ENCODE measurements around the gene LCNL1. TPM values are rescaled to one million over a fixed set of nuclear protein-coding genes. Genes with fewer than 3 reads are reported as not detected.

LCNL1 gene
- total and polyA plus RNA-seq, 2 of the 13 experiments (the other 11 are each of a cell fraction or from before 2014, with no cell fraction given), result not detected

DNA sequence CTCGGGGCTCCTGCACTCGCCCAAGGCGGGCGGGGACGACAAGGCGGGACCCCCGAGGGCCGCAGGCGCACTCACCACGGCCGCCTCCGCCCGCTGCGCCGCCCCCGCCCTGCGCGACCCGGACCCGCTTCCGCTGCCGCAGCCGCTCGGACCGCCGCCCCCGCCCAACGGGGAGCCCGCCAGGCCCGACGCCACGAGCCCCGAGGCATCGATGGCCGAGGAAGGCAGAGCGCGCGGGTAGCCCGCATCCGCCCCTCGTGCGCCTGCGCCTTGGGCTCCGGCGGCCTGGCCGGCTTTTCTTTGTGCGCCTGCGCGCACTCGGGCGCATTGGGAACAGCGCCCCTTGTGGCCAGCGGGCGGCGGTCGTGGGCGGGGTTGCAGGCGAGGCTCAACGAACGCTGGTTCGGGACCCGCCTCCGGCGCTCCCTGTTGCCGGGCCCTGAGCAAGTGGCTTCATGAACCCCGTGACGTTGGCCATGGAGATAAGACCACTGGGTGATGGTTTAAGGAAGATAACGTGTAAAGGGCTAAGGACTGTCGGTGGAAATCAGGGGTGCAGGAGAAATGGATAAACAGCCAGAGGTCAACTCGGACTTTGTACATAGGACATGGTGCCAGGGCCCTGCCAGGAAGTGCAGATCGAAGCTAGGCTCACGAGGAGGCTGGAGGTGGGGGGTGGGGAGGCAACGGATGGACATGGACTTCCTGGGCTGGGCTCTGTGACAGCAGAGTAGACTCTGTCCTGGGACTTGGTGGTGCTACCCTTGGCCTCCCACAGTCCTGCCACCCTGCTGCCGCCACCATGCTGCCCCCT lies 38.1 kb upstream of the LCNL1 start, which contains the start of the genes C8G and FBXW5 (continued):
- TF ChIP-seq, protein P1, sequence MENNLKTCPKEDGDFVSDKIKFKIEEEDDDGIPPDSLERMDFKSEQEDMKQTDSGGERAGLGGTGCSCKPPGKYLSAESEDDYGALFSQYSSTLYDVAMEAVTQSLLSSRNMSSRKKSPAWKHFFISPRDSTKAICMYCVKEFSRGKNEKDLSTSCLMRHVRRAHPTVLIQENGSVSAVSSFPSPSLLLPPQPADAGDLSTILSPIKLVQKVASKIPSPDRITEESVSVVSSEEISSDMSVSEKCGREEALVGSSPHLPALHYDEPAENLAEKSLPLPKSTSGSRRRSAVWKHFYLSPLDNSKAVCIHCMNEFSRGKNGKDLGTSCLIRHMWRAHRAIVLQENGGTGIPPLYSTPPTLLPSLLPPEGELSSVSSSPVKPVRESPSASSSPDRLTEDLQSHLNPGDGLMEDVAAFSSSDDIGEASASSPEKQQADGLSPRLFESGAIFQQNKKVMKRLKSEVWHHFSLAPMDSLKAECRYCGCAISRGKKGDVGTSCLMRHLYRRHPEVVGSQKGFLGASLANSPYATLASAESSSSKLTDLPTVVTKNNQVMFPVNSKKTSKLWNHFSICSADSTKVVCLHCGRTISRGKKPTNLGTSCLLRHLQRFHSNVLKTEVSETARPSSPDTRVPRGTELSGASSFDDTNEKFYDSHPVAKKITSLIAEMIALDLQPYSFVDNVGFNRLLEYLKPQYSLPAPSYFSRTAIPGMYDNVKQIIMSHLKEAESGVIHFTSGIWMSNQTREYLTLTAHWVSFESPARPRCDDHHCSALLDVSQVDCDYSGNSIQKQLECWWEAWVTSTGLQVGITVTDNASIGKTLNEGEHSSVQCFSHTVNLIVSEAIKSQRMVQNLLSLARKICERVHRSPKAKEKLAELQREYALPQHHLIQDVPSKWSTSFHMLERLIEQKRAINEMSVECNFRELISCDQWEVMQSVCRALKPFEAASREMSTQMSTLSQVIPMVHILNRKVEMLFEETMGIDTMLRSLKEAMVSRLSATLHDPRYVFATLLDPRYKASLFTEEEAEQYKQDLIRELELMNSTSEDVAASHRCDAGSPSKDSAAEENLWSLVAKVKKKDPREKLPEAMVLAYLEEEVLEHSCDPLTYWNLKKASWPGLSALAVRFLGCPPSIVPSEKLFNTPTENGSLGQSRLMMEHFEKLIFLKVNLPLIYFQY (CRISPR knock-in tag; IDR thresholded peaks at IDR 0.05; ENCODE audit: borderline replicate concordance), result peak; percentile 59; the same call in 1 of the 2 replicates
- TF ChIP-seq, protein P2, sequence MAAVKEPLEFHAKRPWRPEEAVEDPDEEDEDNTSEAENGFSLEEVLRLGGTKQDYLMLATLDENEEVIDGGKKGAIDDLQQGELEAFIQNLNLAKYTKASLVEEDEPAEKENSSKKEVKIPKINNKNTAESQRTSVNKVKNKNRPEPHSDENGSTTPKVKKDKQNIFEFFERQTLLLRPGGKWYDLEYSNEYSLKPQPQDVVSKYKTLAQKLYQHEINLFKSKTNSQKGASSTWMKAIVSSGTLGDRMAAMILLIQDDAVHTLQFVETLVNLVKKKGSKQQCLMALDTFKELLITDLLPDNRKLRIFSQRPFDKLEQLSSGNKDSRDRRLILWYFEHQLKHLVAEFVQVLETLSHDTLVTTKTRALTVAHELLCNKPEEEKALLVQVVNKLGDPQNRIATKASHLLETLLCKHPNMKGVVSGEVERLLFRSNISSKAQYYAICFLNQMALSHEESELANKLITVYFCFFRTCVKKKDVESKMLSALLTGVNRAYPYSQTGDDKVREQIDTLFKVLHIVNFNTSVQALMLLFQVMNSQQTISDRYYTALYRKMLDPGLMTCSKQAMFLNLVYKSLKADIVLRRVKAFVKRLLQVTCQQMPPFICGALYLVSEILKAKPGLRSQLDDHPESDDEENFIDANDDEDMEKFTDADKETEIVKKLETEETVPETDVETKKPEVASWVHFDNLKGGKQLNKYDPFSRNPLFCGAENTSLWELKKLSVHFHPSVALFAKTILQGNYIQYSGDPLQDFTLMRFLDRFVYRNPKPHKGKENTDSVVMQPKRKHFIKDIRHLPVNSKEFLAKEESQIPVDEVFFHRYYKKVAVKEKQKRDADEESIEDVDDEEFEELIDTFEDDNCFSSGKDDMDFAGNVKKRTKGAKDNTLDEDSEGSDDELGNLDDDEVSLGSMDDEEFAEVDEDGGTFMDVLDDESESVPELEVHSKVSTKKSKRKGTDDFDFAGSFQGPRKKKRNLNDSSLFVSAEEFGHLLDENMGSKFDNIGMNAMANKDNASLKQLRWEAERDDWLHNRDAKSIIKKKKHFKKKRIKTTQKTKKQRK (IDR thresholded peaks at IDR 0.05; ENCODE audit: low read length), result no peak
- TF ChIP-seq, protein P3, sequence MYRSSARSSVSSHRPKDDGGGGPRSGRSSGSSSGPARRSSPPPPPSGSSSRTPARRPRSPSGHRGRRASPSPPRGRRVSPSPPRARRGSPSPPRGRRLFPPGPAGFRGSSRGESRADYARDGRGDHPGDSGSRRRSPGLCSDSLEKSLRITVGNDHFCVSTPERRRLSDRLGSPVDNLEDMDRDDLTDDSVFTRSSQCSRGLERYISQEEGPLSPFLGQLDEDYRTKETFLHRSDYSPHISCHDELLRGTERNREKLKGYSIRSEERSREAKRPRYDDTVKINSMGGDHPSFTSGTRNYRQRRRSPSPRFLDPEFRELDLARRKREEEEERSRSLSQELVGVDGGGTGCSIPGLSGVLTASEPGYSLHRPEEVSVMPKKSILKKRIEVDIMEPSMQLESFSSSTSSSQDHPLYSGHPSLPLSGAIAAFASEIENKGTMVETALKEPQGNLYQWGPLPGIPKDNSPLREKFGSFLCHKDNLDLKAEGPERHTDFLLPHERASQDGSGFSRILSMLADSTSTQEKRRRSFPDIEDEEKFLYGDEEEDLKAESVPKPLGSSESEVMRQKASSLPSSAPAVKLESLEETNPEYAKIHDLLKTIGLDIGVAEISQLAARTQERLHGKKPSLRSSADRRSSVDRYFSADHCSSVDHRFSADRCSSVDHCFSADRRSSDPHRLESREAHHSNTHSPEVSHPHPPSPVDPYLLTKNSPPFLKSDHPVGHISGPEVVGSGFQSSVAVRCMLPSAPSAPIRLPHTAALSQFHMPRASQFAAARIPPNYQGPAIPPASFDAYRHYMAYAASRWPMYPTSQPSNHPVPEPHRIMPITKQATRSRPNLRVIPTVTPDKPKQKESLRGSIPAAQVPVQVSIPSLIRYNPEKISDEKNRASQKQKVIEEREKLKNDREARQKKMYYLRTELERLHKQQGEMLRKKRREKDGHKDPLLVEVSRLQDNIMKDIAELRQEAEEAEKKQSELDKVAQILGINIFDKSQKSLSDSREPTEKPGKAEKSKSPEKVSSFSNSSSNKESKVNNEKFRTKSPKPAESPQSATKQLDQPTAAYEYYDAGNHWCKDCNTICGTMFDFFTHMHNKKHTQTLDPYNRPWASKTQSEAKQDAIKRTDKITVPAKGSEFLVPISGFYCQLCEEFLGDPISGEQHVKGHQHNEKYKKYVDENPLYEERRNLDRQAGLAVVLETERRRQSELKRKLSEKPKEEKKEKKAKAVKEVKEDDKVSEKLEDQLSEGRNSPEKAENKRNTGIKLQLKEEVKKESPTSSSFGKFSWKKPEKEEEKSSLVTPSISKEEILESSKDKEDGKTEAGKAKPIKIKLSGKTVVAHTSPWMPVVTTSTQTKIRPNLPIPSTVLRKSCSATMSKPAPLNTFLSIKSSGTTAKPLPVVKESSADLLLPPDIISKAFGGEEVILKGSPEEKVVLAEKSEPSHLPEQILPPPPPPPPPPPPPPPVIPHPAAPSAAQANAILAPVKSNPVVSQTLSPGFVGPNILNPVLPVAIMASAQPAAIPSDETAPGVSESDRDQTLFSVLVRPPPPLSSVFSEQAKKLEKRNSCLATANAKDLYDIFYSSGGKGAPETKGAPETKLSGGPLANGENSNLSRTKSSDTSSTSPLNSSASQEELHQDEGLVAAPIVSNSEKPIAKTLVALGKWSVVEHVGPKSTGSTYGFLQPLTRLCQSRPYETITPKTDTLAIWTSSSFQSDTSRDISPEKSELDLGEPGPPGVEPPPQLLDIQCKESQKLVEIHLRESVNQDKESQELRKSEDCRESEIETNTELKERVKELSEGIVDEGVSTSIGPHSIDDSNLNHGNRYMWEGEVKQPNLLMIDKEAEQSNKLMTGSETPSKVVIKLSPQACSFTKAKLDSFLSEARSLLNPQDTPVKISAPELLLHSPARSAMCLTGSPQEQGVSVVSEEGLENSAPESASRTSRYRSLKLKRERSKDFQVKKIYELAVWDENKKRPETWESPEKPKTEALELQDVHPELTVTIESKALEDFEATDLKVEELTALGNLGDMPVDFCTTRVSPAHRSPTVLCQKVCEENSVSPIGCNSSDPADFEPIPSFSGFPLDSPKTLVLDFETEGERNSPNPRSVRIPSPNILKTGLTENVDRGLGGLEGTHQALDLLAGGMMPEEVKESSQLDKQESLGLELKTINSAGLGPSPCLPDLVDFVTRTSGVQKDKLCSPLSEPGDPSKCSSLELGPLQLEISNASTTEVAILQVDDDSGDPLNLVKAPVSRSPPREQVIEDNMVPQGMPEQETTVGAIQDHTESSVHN (CRISPR knock-in tag; IDR thresholded peaks at IDR 0.05), result no peak
- TF ChIP-seq ZNF761 (CRISPR knock-in tag; conservative IDR thresholded peaks at IDR 0.05), result peak; percentile 58; the same call in 1 of the 2 replicates
- TF ChIP-seq PRPF4 (IDR thresholded peaks at IDR 0.05; ENCODE audit: low read depth, low read length, poor library complexity, severe bottlenecking), result no peak
- TF ChIP-seq, protein P4, sequence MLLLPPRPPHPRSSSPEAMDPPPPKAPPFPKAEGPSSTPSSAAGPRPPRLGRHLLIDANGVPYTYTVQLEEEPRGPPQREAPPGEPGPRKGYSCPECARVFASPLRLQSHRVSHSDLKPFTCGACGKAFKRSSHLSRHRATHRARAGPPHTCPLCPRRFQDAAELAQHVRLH (CRISPR knock-in tag; IDR thresholded peaks at IDR 0.05; ENCODE audit: borderline replicate concordance, low read depth), result peak; percentile 96
- TF ChIP-seq HOXA3 (CRISPR knock-in tag; IDR thresholded peaks at IDR 0.05), result peak; percentile 55; the same call in 1 of the 2 replicates
- no peak for TF ChIP-seq SALL2 (CRISPR knock-in tag; IDR thresholded peaks at IDR 0.05)
- TF ChIP-seq SAP130 (CRISPR knock-in tag; IDR thresholded peaks at IDR 0.05; ENCODE audit: low read depth), result peak; percentile 32
- TF ChIP-seq BHLHE40 (IDR thresholded peaks at IDR 0.05; ENCODE audit: low read length), result peak; percentile 11
- TF ChIP-seq EHMT2 (IDR thresholded peaks at IDR 0.05; ENCODE audit: borderline replicate concordance, low read depth, low read length), result peak; percentile 43; the same call in 1 of the 2 replicates
- no peak for TF ChIP-seq GTF2F1 (IDR thresholded peaks at IDR 0.05; ENCODE audit: low read length)
- peak; percentile 75 for TF ChIP-seq GATAD1 (CRISPR knock-in tag; IDR thresholded peaks at IDR 0.05)
